ENCODE data around the gene MIB1. TPM values are rescaled to one million over a fixed set of nuclear protein-coding genes. Genes with fewer than 3 reads are reported as not detected.

Gene MIB1
- total RNA-seq, 1 donor from 2014 or later: 11.0 TPM

DNA sequence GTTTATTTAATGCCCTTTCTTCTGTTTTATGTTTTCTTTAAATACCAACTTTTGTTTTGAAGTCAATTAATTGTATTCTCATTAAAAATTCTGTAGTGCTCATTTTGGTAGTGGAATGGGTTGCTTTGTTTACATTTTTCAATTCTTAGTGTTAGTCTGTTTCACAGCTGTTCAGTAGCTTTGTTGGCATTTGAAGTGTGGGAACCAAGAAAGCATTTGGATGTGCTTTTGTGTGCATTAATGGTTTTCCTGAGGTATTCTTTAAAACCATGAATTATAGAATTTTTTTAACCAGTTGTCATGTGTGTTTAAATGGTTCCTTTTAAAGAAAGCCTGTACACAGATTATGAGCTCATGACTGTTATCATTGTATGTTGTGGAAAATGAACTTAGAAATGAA lies 19.7 kb downstream of the MIB1 start:
- Histone ChIP-seq H3K9me3 (no peaks in the 10 kb centered on the region), H3K4me3 (no peak overlapping the region), H3K27me3 (no peaks in the 10 kb centered on the region), H3K36me3 (no peaks in the 10 kb centered on the region), H3K4me1 (peaks cover 0 to 17% of the 10 kb centered on the region in 2 donors), H3K27ac (no peak overlapping the region)
- no peak for DNase-seq (ENCODE audit: low spot score in 2 of 2)
- TF ChIP-seq, protein P1, sequence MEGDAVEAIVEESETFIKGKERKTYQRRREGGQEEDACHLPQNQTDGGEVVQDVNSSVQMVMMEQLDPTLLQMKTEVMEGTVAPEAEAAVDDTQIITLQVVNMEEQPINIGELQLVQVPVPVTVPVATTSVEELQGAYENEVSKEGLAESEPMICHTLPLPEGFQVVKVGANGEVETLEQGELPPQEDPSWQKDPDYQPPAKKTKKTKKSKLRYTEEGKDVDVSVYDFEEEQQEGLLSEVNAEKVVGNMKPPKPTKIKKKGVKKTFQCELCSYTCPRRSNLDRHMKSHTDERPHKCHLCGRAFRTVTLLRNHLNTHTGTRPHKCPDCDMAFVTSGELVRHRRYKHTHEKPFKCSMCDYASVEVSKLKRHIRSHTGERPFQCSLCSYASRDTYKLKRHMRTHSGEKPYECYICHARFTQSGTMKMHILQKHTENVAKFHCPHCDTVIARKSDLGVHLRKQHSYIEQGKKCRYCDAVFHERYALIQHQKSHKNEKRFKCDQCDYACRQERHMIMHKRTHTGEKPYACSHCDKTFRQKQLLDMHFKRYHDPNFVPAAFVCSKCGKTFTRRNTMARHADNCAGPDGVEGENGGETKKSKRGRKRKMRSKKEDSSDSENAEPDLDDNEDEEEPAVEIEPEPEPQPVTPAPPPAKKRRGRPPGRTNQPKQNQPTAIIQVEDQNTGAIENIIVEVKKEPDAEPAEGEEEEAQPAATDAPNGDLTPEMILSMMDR (IDR thresholded peaks at IDR 0.05): no peak
- intact Hi-C loops (cut with DNase I): no loop called here

DNA sequence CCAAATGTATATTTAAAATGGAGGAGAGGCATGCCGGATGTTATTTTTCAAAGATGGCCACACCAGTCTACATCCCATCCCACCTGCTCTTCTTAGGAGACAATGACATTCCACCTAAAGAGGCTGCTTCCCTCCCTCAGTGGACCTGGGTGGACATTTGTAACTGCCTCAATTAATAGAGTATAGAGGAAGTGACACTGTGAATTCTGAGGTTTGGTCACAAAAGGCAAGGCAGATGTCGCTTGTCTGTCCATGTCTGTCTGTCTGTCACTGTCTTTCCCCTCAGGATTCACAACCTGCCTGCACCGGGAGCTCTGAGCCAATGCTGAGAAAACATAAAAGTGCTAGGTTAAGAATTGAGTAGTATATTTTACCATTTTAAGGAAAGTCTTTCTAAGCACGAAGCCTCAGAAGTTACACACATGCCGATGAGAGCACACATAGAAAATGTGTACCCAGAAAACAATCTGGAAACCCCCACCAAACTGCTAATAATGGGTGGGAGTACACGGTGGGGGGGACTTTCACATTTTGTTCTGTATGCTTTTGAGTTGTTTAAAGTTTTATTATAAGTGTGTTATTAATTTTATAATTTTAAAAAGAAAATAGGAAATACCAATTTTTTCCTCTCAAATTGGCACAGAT lies 21.0 kb downstream of the MIB1 start:
- intact Hi-C loops (cut with DNase I): no loop called here
- DNase-seq (ENCODE audit: low spot score in 2 of 2): no peak
- Histone ChIP-seq H3K27me3 (no peaks in the 10 kb centered on the region), H3K27ac (peak overlapping the region in 1 of 2 donors; percentile 29), H3K9me3 (no peaks in the 10 kb centered on the region), H3K4me1 (peaks cover 0 to 13% of the 10 kb centered on the region in 2 donors), H3K36me3 (peaks cover 7 to 10% of the 10 kb centered on the region in 2 donors), H3K4me3 (no peak overlapping the region)
- TF ChIP-seq, protein P1 (IDR thresholded peaks at IDR 0.05): no peak

DNA sequence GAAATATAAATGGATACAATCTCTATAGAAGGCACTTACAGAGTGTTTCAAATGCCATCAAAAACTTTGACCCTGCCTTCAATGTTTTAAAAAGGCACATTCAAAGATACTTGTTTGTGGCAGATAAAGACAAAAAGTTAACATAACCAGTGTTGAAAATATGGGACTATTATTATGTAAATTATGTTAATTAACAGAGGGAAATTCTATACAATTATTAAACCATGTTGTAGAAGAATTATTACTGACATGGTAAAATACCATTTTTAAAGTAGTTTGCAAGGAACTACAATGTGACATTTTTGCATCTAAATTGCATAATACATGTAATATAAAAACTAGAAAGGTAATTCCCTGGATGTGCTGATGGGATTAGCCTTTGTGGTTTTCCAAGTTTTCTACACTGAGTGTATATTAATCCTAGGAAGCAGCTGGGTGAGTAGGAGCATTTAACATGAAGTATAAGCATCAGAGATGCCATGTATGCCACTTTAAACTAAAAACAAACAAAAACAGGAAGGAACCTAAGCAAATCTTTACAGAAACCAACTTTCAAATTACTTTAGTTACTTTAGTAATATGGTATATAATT lies 21.7 kb downstream of the MIB1 start:
- no peak for DNase-seq (ENCODE audit: low spot score in 2 of 2)
- peaks cover 14 to 17% of the 10 kb centered on the region in 2 donors for H3K36me3 ChIP-seq
- TF ChIP-seq, protein P1 (IDR thresholded peaks at IDR 0.05): no peak
- H3K4me1 ChIP-seq: peaks cover 0 to 12% of the 10 kb centered on the region in 2 donors
- intact Hi-C loops (cut with DNase I): no loop called here
- H3K4me3 ChIP-seq: no peak overlapping the region
- no peak overlapping the region for H3K27ac ChIP-seq
- H3K9me3 ChIP-seq: no peaks in the 10 kb centered on the region
- no peaks in the 10 kb centered on the region for H3K27me3 ChIP-seq

DNA sequence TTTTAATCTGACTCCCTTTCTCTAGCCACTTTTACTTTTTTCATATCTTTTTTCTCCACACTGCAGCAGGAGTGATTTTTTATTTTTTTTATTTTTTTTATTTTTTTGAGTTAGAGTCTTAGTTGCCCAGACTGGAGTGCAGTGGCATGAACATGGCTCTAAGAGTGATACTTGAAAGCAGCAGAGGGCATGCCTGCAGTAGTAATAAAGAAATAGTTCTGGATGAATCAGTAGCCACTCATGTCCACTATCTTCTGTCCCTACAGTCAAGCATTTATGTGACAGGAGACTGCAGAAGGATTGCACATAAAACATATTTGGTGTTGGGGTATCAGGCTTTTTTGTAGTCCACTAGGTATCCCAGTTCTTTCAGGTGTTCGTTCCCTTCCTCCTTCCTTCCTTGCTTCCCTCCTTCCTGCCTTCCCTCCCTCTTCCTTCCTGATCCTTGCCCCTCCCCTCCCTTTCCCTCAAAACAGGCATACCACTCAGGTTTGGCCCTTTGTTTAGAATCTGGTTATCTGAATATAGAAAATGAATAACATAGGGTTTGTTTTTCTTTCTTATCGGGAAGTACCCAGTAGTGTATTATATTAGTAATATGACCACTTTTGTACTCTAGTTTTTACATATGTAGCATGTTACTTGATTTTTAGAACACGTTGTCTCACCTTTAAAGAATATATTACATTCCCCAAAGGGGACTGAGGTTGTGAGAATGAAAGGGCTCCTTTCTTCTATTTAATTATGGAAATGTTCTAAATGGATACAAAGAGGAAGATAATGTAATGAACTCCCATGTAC lies 23.5 kb downstream of the MIB1 start:
- no peak overlapping the region for H3K27ac ChIP-seq
- TF ChIP-seq, protein P1 (IDR thresholded peaks at IDR 0.05): no peak
- H3K27me3 ChIP-seq: no peaks in the 10 kb centered on the region
- peaks cover 25 to 30% of the 10 kb centered on the region in 2 donors for H3K36me3 ChIP-seq
- DNase-seq (ENCODE audit: low spot score in 2 of 2): no peak
- no peaks in the 10 kb centered on the region for H3K9me3 ChIP-seq
- intact Hi-C loops (cut with DNase I): no loop called here
- H3K4me1 ChIP-seq: peaks cover 0 to 12% of the 10 kb centered on the region in 2 donors
- no peak overlapping the region for H3K4me3 ChIP-seq

DNA sequence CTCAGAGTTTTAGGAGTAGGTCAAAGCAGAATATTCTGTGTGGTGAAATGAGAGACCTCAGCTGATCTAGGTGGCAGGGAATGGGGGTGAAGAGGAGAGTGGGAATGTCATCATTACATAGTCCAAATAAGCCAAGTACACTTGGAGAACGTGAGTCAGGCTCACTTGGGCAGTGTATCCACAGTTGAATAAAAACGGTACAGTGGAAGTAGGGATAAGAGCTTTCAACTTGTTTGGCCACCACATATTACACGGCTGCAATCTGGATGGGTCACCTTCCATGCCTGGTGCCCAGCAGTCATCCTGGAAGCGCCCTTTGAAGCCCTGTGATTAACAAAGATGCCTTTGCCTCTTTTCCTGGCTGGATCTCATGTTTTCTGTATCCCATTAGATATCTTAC lies 28.6 kb downstream of the MIB1 start:
- H3K36me3 ChIP-seq: peaks cover 29 to 39% of the 10 kb centered on the region in 2 donors
- H3K4me1 ChIP-seq: peaks cover 0 to 1% of the 10 kb centered on the region in 2 donors
- TF ChIP-seq, protein P1 (IDR thresholded peaks at IDR 0.05): no peak

More for the DNA sequence above, 28.6 kb downstream of the MIB1 start:
- H3K4me3 ChIP-seq: no peak overlapping the region
- no peaks in the 10 kb centered on the region for H3K27me3 ChIP-seq
- intact Hi-C loops (cut with DNase I): no loop called here
- no peak overlapping the region for H3K27ac ChIP-seq
- DNase-seq (ENCODE audit: low spot score in 2 of 2): no peak
- H3K9me3 ChIP-seq: no peaks in the 10 kb centered on the region

All from ascending aorta (tissue), 2 donors.